Left ventricle myocardium inferior (tissue), 1 donor: ENCODE measurements around the gene VCAN. TPM values are rescaled to one million over a fixed set of nuclear protein-coding genes. Genes with fewer than 3 reads are reported as not detected.

Source experiments
- DNase-seq: peaks from one replicate; pipeline ENCODE4 v3.0.0-alpha.2; 2020
- H3K27ac ChIP-seq: fragments of 200-600 bp; replicated peaks from 2 replicates; pipeline ENCODE4 v1.8.0; 2021
- H3K27me3 ChIP-seq: fragments of 200-600 bp; 2 replicates; pipeline ENCODE4 v1.8.0; 2021; ENCODE audit warnings: low read depth
- H3K36me3 ChIP-seq: fragments of 200-600 bp; 2 replicates; pipeline ENCODE4 v1.8.0; 2021
- H3K4me1 ChIP-seq: fragments of 200-600 bp; 2 replicates; pipeline ENCODE4 v1.8.0; 2021
- H3K4me3 ChIP-seq: fragments of 200-600 bp; 2 replicates; pipeline ENCODE4 v1.8.0; 2021; ENCODE audit warnings: mild to moderate bottlenecking, moderate library complexity
- H3K9me3 ChIP-seq: fragments of 200-600 bp; replicated peaks from 2 replicates; pipeline ENCODE4 v1.8.0; 2021
- intact Hi-C: fragments of 100-400 bp; cut with micrococcal nuclease; formaldehyde crosslinking; loops from one replicate; pipeline ENCODE4 v1.11.0; 2022
- total RNA-seq: library from RNA; stranded (reverse); fragmentation: NEBNext Ultra II Directional; extraction: Animal tissue kit (Norgen Biotek cat#: 25700); gene quantifications from one replicate; pipeline ENCODE4 v1.2.1, GENCODE V29; 2021
- TF ChIP-seq, protein P1 (sequence below): fragments of 200-600 bp; IDR thresholded peaks from 2 replicates; pipeline ENCODE4 v1.8.0; 2021; ENCODE audit warnings: antibody characterized with exemption, mild to moderate bottlenecking, borderline replicate concordance
- donor health status: DM: no; HTN: yes; CAD: no; lungs with severe emphysema.

The VCAN gene
- total RNA-seq, 1 donor from 2014 or later, result 25.2 TPM

DNA sequence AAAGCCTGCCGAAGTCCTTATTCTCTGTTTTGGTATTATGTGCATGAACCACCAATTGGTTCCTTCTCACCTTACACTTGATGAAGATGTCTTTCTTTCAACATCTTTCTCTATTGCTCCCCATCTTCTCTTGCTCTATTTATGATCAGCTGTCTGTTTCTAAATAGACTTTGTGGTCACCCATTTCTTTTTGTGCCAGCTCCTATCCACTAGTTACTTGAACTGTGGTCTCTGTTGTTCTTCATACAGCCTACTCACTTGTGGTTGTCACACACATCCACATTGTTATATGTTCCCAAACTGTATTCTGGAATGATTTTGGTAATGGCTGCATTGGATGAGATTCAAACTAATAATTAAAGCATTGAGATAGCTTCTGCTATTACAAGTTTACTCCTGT is 11.4 kb downstream of the VCAN start:
- intact Hi-C loops, result no loop called here

DNA sequence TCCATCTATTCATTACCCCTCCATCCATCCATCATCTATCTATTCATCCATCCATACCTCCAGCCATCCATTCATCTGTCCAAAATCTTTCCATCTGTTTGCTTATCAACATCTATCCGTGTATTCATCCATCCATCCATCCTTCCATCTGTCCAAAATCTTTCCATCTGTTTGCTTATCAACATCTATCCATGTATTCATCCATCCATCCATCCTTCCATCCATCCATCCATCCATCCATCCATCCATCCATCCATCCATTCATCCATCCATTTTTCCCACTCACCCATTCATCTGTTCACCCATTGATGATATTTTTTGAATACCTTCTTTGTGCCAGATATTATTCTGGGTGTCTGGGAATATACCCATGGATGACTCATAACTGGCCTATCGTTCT is 12.8 kb downstream of the VCAN start:
- no peak for DNase-seq
- Histone ChIP-seq H3K36me3 (peaks cover 4% of the 10 kb centered on the region), H3K4me1 (no peaks in the 10 kb centered on the region), H3K27ac (no peak overlapping the region), H3K9me3 (no peaks in the 10 kb centered on the region), H3K4me3 (no peak overlapping the region), H3K27me3 (peaks cover 6% of the 10 kb centered on the region)
- TF ChIP-seq, protein P1, sequence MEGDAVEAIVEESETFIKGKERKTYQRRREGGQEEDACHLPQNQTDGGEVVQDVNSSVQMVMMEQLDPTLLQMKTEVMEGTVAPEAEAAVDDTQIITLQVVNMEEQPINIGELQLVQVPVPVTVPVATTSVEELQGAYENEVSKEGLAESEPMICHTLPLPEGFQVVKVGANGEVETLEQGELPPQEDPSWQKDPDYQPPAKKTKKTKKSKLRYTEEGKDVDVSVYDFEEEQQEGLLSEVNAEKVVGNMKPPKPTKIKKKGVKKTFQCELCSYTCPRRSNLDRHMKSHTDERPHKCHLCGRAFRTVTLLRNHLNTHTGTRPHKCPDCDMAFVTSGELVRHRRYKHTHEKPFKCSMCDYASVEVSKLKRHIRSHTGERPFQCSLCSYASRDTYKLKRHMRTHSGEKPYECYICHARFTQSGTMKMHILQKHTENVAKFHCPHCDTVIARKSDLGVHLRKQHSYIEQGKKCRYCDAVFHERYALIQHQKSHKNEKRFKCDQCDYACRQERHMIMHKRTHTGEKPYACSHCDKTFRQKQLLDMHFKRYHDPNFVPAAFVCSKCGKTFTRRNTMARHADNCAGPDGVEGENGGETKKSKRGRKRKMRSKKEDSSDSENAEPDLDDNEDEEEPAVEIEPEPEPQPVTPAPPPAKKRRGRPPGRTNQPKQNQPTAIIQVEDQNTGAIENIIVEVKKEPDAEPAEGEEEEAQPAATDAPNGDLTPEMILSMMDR, result no peak
- intact Hi-C loops, result no loop called here

More for the DNA sequence above, 11.4 kb downstream of the VCAN start:
- Histone ChIP-seq H3K9me3 (no peaks in the 10 kb centered on the region), H3K4me3 (no peak overlapping the region), H3K4me1 (no peaks in the 10 kb centered on the region), H3K27ac (no peak overlapping the region), H3K27me3 (peaks cover 19% of the 10 kb centered on the region), H3K36me3 (peaks cover 4% of the 10 kb centered on the region)
- TF ChIP-seq, protein P1, result no peak
- no peak for DNase-seq

DNA sequence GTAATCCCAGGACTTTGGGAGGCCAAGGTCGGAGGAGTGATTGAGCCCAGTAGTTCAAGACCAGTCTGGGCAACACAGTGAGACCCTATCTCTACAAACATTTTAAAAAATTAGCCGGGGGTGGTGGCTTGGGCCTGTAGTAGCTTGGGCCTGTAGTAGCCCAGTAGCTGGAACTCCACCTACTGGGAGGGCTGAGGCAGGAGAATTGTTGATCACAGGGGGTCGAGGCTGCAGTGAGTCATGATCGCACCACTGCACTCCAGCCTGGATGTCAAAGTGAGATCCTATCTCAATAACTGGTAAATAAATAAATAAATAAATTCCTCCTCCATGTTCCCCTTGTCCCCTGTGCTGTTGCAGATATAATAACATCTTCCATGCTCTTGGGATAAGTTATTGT is 14.3 kb downstream of the VCAN start:
- no peak overlapping the region for H3K27ac ChIP-seq
- no peak for DNase-seq
- no peaks in the 10 kb centered on the region for H3K27me3 ChIP-seq
- no peaks in the 10 kb centered on the region for H3K9me3 ChIP-seq
- peaks cover 4% of the 10 kb centered on the region for H3K36me3 ChIP-seq
- TF ChIP-seq, protein P1, result no peak
- intact Hi-C loops, result no loop called here
- H3K4me3 ChIP-seq, result no peak overlapping the region
- no peaks in the 10 kb centered on the region for H3K4me1 ChIP-seq

DNA sequence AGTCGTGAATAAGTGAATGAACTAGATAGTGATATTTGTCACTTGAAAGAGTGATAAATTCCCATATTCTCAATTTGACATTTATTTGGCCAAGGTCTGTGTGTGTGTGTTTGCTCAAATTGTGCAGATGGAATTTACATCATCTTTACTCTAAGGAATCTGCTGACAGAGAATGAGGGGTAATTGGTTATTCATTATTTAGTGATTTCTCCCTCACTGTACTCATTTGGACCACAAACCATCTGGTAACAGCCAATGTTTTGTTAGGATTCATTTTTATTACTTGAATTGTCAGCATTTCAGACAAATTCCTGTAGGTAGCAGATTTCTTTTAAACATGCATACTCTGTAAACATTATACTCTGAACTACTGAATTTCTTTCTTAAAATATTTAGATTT is 15.6 kb downstream of the VCAN start:
- intact Hi-C loops, result no loop called here
- H3K4me1 ChIP-seq, result no peaks in the 10 kb centered on the region
- no peak for DNase-seq
- H3K4me3 ChIP-seq, result no peak overlapping the region
- no peaks in the 10 kb centered on the region for H3K9me3 ChIP-seq
- TF ChIP-seq, protein P1, result no peak
- no peak overlapping the region for H3K27ac ChIP-seq
- H3K27me3 ChIP-seq, result no peaks in the 10 kb centered on the region
- H3K36me3 ChIP-seq, result peaks cover 4% of the 10 kb centered on the region

DNA sequence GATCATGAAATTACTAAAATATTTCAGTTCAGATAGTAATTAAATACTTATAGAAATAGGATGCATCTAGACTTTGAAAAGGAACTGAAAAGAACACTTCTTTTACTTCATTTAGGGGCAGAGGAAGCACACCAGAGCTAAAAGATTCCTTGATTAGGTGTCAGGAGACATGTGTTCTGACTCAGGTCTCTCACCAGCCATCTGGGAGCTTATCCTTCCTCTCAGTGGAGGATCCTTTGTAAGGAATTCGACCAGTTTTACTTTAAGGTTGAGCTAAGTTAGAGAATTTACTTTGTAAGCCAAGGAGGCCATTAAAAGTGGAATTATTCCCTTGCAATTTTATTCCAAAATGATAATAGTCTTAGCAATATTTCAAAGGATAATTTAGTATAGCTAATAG is 16.7 kb downstream of the VCAN start:
- Histone ChIP-seq H3K4me3 (no peak overlapping the region), H3K9me3 (no peaks in the 10 kb centered on the region), H3K27ac (no peak overlapping the region), H3K27me3 (no peaks in the 10 kb centered on the region), H3K36me3 (peaks cover 4% of the 10 kb centered on the region), H3K4me1 (no peaks in the 10 kb centered on the region)
- DNase-seq, result no peak
- intact Hi-C loops, result no loop called here
- TF ChIP-seq, protein P1, result no peak

DNA sequence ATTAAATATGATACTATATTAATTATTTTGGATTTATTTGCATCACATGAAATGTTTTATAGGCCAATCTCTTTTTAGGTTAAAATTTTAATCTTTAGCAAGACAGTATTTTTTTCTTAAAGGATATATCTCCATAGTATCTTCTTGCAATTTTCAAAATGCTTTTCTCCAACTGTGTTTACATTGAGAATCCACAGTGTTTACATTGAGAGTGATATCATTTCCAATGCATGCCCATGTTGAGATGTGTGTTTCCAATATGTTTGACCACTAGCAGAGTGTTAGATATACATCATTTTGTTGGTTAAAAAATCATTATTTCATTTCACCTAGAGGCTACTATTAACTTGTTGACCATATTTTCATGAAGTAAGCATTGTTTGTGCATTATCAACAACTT is 17.3 kb downstream of the VCAN start:
- intact Hi-C loops, result no loop called here
- TF ChIP-seq, protein P1, result no peak
- no peaks in the 10 kb centered on the region for H3K9me3 ChIP-seq
- no peak overlapping the region for H3K27ac ChIP-seq
- H3K4me1 ChIP-seq, result no peaks in the 10 kb centered on the region
- DNase-seq, result no peak
- H3K36me3 ChIP-seq, result peaks cover 4% of the 10 kb centered on the region
- no peak overlapping the region for H3K4me3 ChIP-seq
- H3K27me3 ChIP-seq, result no peaks in the 10 kb centered on the region
